Trophoblast cell (in vitro differentiated cells and primary cell): ENCODE measurements around the gene CDCA5.
A peak's percentile ranks its signal among the peaks of the same experiment; 100 is the strongest.

Source experiments
- DNase-seq, 2 donors: peaks; one replicate each; pipeline ENCODE4 v3.0.0-alpha.2; 2016
- H2AFZ ChIP-seq: 2 replicates; pipeline ENCODE4 v1.6.1; 2013; ENCODE audit warnings: low read length, moderate library complexity, mild to moderate bottlenecking; ENCODE audit not compliant: insufficient read depth, poor library complexity
- H2AK5ac ChIP-seq: 2 replicates; pipeline ENCODE4 v1.6.1; 2013; ENCODE audit warnings: mild to moderate bottlenecking, low read length
- H2BK120ac ChIP-seq: 2 replicates; pipeline ENCODE4 v1.6.1; 2013; ENCODE audit warnings: low read length, mild to moderate bottlenecking, moderate library complexity; ENCODE audit not compliant: insufficient read depth, poor library complexity
- H2BK12ac ChIP-seq: 2 replicates; pipeline ENCODE4 v1.6.1; 2013; ENCODE audit warnings: mild to moderate bottlenecking, low read length, moderate library complexity
- H2BK5ac ChIP-seq: 2 replicates; pipeline ENCODE4 v1.6.1; 2013; ENCODE audit warnings: low read length, low read depth, moderate library complexity, mild to moderate bottlenecking; ENCODE audit not compliant: poor library complexity
- H3K14ac ChIP-seq: 2 replicates; pipeline ENCODE4 v1.6.1; 2013; ENCODE audit warnings: mild to moderate bottlenecking, low read length
- H3K18ac ChIP-seq: 2 replicates; pipeline ENCODE4 v1.6.1; 2013; ENCODE audit warnings: mild to moderate bottlenecking, low read length
- H3K23ac ChIP-seq: 2 replicates; pipeline ENCODE4 v1.6.1; 2013; ENCODE audit warnings: low read length
- H3K27ac ChIP-seq: 2 replicates; pipeline ENCODE4 v1.5.1; 2013; ENCODE audit warnings: low read depth, mild to moderate bottlenecking, inconsistent platforms, low read length, moderate library complexity
- H3K27me3 ChIP-seq: 2 replicates; pipeline ENCODE4 v1.6.1; 2013; ENCODE audit warnings: inconsistent platforms, mild to moderate bottlenecking, low read length, moderate library complexity; ENCODE audit not compliant: insufficient read depth
- H3K36me3 ChIP-seq, 2 experiments: 1 replicate in 1 of 2; 2 replicates in 1 of 2; pipeline ENCODE4 v1.6.1; 2013; ENCODE audit warnings: low read length in 2 of 2, mild to moderate bottlenecking in 2 of 2, moderate library complexity in 1 of 2; ENCODE audit not compliant: insufficient read depth in 2 of 2, control insufficient read depth in 1 of 2
- H3K4ac ChIP-seq: 2 replicates; pipeline ENCODE4 v1.6.1; 2013; ENCODE audit warnings: low read depth, mild to moderate bottlenecking, low read length, moderate library complexity
- H3K4me1 ChIP-seq, 2 experiments: 1 replicate in 1 of 2; 2 replicates in 1 of 2; pipeline ENCODE4 v1.6.1; 2013; ENCODE audit warnings: low read length in 2 of 2, mild to moderate bottlenecking in 2 of 2, moderate library complexity in 1 of 2; ENCODE audit not compliant: insufficient read depth in 2 of 2, control insufficient read depth in 1 of 2
- H3K4me2 ChIP-seq: 2 replicates; pipeline ENCODE4 v1.6.1; 2013; ENCODE audit warnings: inconsistent platforms, mild to moderate bottlenecking, low read length, moderate library complexity
- H3K4me3 ChIP-seq: 2 replicates; pipeline ENCODE4 v1.5.1; 2013; ENCODE audit warnings: mild to moderate bottlenecking, low read depth, low read length, inconsistent platforms
- H3K79me1 ChIP-seq: one replicate; pipeline ENCODE4 v1.6.1; 2013; ENCODE audit warnings: low read length
- H3K79me2 ChIP-seq: 2 replicates; pipeline ENCODE4 v1.6.1; 2013; ENCODE audit warnings: low read length, mild to moderate bottlenecking; ENCODE audit not compliant: control insufficient read depth, insufficient read depth, poor library complexity
- H3K9ac ChIP-seq: 2 replicates; pipeline ENCODE4 v1.6.1; 2013; ENCODE audit warnings: mild to moderate bottlenecking, low read length
- H3K9me3 ChIP-seq: 2 replicates; pipeline ENCODE4 v1.6.1; 2013; ENCODE audit warnings: low read depth, mild to moderate bottlenecking, control low read depth, inconsistent platforms, low read length; ENCODE audit not compliant: insufficient read depth
- H4K12ac ChIP-seq: 2 replicates; pipeline ENCODE4 v1.6.1; 2013; ENCODE audit warnings: low read depth, mild to moderate bottlenecking, low read length, moderate library complexity
- H4K8ac ChIP-seq: 2 replicates; pipeline ENCODE4 v1.6.1; 2013; ENCODE audit warnings: low read depth, mild to moderate bottlenecking, low read length, moderate library complexity
- H4K91ac ChIP-seq: one replicate; pipeline ENCODE4 v1.6.1; 2013; ENCODE audit warnings: low read depth, mild to moderate bottlenecking, low read length, moderate library complexity
- WGBS: extraction: QIAGEN DNeasy Blood & Tissue Kit; methylation state at CpG from one replicate; pipeline ENCODE4 v1.1.7; 2013; ENCODE audit warnings: missing lambda C conversion rate; ENCODE audit not compliant: insufficient read length, insufficient coverage; ENCODE audit errors: extremely low coverage; 5-methylcytosine and 5-hydroxymethylcytosine counted together

Gene CDCA5

GRCh38 chr11:65100674-65101350 lies 17.0 kb upstream of the CDCA5 start:
- no CpG with 5 or more reads among the region's 6 CpGs for WGBS

DNA sequence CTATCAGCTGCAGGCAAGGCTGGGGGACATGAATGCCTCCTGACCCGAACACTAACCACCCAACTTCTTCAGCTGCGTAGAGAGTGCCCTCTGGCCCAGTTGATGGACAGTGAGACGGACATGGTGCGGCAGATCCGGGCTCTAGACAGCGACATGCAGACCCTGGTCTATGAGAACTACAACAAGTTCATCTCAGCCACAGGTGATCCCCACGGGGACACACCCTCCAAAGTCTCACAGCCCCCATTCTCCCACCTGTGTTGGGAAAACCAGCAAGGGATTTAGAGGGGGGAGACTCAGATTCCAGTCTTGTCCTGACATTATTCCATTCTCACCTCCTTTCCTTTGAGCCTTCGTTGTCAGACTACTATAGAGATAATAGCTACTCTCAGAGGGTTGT lies 13.1 kb upstream of the CDCA5 start:
- Histone ChIP-seq H4K12ac (no peak overlapping the region), H3K4ac (no peak overlapping the region), H3K23ac (no peak overlapping the region), H2BK5ac (no peak overlapping the region), H3K9me3 (no peaks in the 10 kb centered on the region), H3K18ac (no peak overlapping the region), H3K4me1 (peaks cover 0 to 7% of the 10 kb centered on the region in 2 experiments), H3K79me2 (no peaks in the 10 kb centered on the region), H3K27ac (no peak overlapping the region), H3K14ac (no peak overlapping the region), H2BK120ac (no peak overlapping the region), H3K9ac (no peak overlapping the region), H2AK5ac (no peak overlapping the region), H3K27me3 (no peaks in the 10 kb centered on the region), H3K4me3 (peak overlapping the region; percentile 55), H4K8ac (no peak overlapping the region), H4K91ac (no peak overlapping the region), H2BK12ac (no peak overlapping the region), H2AFZ (no peak overlapping the region), H3K4me2 (peak overlapping the region; percentile 64), H3K36me3 (no peaks in the 10 kb centered on the region), H3K79me1 (peaks cover 7% of the 10 kb centered on the region)
- no CpG with 5 or more reads among the region's 8 CpGs for WGBS
- DNase-seq = no peak

More at GRCh38 chr11:65100674-65101350, 17.0 kb upstream of the CDCA5 start:
- Histone ChIP-seq H3K79me2 (no peaks in the 10 kb centered on the region), H3K79me1 (peaks cover 4% of the 10 kb centered on the region), H4K12ac (no peak overlapping the region), H3K4ac (no peak overlapping the region), H4K91ac (no peak overlapping the region), H2AK5ac (no peak overlapping the region), H3K18ac (no peak overlapping the region), H2BK5ac (no peak overlapping the region), H3K23ac (no peak overlapping the region), H3K4me3 (no peak overlapping the region), H3K27ac (no peak overlapping the region), H3K14ac (no peak overlapping the region), H3K27me3 (no peaks in the 10 kb centered on the region), H2BK12ac (no peak overlapping the region), H4K8ac (no peak overlapping the region), H2AFZ (no peak overlapping the region), H2BK120ac (no peak overlapping the region), H3K4me1 (peaks cover 0 to 4% of the 10 kb centered on the region in 2 experiments), H3K9me3 (no peaks in the 10 kb centered on the region), H3K9ac (no peak overlapping the region), H3K36me3 (peaks cover 0 to 5% of the 10 kb centered on the region in 2 experiments), H3K4me2 (no peak overlapping the region)
- no peak for DNase-seq

GRCh38 chr11:65095974-65096806 lies 12.3 kb upstream of the CDCA5 start, which contains the start of gene VPS51:
TSS of gene VPS51 (plus strand) at chr11:65096214. CDS start at chr11:65096251, 37 bp downstream.
- H3K4me1 ChIP-seq = peaks cover 0 to 7% of the 10 kb centered on the region in 2 experiments
- H4K91ac ChIP-seq = peak within 1 kb of the TSS; percentile 60
- H3K23ac ChIP-seq = no peak within 1 kb of the TSS
- peak; percentile 76 to 91 for DNase-seq
- H3K79me2 ChIP-seq = no peaks in the 10 kb centered on the region
- peak within 1 kb of the TSS; percentile 98 for H4K8ac ChIP-seq
- peak within 1 kb of the TSS; percentile 56 for H3K27ac ChIP-seq
- no peaks in the 10 kb centered on the region for H3K9me3 ChIP-seq
- no peak within 1 kb of the TSS for H3K4ac ChIP-seq
- WGBS = no CpG with 5 or more reads among the region's 52 CpGs
- H3K27me3 ChIP-seq = no peaks in the 10 kb centered on the region
- peaks cover 7% of the 10 kb centered on the region for H3K79me1 ChIP-seq
- no peak within 1 kb of the TSS for H2BK12ac ChIP-seq
- H2AFZ ChIP-seq = peak within 1 kb of the TSS; percentile 76
- no peak within 1 kb of the TSS for H2AK5ac ChIP-seq
- peak within 1 kb of the TSS; percentile 64 for H3K4me2 ChIP-seq
- H4K12ac ChIP-seq = peak within 1 kb of the TSS; percentile 85
- peak within 1 kb of the TSS; percentile 47 for H3K14ac ChIP-seq
- no peaks in the 10 kb centered on the region for H3K36me3 ChIP-seq
- H3K9ac ChIP-seq = peak within 1 kb of the TSS; percentile 72
- peak within 1 kb of the TSS; percentile 65 for H2BK5ac ChIP-seq
- peak within 1 kb of the TSS; percentile 44 for H2BK120ac ChIP-seq
- peak within 1 kb of the TSS; percentile 42 for H3K18ac ChIP-seq
- H3K4me3 ChIP-seq = peak within 1 kb of the TSS; percentile 76

- no peak for DNase-seq
- Histone ChIP-seq H2AK5ac (no peak overlapping the region), H3K27me3 (no peaks in the 10 kb centered on the region), H2AFZ (peak overlapping the region; percentile 76), H3K79me1 (peaks cover 7% of the 10 kb centered on the region), H3K4me1 (peaks cover 0 to 7% of the 10 kb centered on the region in 2 experiments), H3K9ac (no peak overlapping the region), H3K4me3 (no peak overlapping the region), H3K4ac (no peak overlapping the region), H4K8ac (peak overlapping the region; percentile 98), H3K27ac (no peak overlapping the region), H3K14ac (peak overlapping the region; percentile 16), H4K91ac (peak overlapping the region; percentile 33), H2BK120ac (no peak overlapping the region), H2BK12ac (no peak overlapping the region), H3K23ac (no peak overlapping the region), H3K9me3 (no peaks in the 10 kb centered on the region), H3K79me2 (no peaks in the 10 kb centered on the region), H3K4me2 (peak overlapping the region; percentile 64), H4K12ac (peak overlapping the region; percentile 85), H3K36me3 (no peaks in the 10 kb centered on the region), H3K18ac (no peak overlapping the region), H2BK5ac (no peak overlapping the region)
- no CpG with 5 or more reads among the region's 22 CpGs for WGBS
Measured at GRCh38 chr11:65095427-65095826, 11.6 kb upstream of the CDCA5 start.
